Posterior vena cava (tissue), 2 donors: ENCODE results near the gene CCNI2. TPM values are rescaled to one million over a fixed set of nuclear protein-coding genes. Genes with fewer than 3 reads are reported as not detected.
A peak's percentile ranks its signal among the peaks of the same experiment; 100 is the strongest.

ENCODE experiments used
- DNase-seq: peaks from one replicate; pipeline ENCODE4 v3.0.0-alpha.2; 2020; ENCODE audit warnings: low spot score
- intact Hi-C, 2 donors: fragments of 100-400 bp; cut with DNase I; formaldehyde crosslinking; loops; one replicate each; pipeline versions ENCODE4 v1.14.1 to v1.14.2; 2022 to 2023
- long read RNA-seq, 2 donors: library from polyadenylated mRNA; unstranded; transcript quantifications; one replicate each; pipeline ENCODE4 v2.0.0, GENCODE V29; 2020 to 2021
- total RNA-seq, 2 donors: library from RNA; stranded (reverse); fragmentation: NEBNext Ultra II Directional; extraction: Animal tissue kit (Norgen Biotek cat#: 25700); gene quantifications; one replicate each; pipeline ENCODE4 v1.2.1, GENCODE V29; 2021
- donor health status: DM: yes; HTN: yes; CAD: no.
- donor health status: DM: yes; HTN: yes; CAD: no.

CCNI2 gene, protein sequence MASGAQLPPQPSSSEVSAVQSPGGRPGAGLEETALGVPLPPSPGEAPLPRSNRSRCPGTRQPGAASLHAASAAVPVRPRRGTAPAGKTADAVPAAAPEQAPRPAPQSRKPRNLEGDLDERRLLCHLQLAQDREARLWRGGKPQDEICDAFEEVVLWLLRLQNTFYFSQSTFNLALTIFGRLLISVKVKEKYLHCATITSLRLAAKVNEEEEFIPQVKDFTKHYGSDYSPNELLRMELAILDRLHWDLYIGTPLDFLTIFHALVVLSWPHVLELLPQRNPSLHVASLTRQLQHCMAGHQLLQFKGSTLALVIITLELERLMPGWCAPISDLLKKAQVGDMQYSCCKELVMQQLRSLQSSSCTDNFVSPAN
- total RNA-seq = not detected
- long read RNA-seq, donor 1 = 0 reads
- long read RNA-seq, donor 2 = 0 reads

DNA sequence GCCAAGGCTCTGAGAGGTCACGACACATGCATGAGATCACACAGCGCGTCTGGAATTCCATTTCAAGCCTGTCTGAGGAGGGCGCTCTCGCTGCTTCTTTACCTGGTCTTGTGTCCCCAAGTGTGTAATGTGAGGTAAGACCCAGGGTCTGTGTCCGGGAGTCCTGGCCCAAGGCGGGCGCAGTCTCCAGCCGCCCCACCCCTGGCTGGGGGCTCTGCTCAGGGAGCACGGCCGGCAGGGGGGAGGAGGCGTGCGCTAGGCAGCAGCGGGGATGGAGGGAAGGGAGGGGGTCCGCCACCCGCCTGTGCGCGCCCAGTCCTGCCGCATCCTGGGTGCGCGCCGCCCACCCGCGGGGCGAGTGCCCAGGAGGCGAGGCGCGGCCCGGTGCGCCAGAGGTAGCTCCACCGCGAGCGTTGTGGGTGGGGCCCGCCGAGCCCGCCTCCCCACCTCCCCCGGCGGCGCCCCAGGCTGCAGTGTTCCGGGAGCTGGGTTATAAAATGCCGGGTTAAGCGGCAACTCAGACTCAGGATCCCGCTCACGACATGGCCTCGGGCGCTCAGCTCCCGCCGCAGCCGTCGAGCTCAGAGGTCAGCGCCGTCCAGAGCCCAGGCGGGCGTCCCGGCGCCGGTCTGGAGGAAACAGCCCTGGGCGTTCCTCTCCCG lies at the start of gene CCNI2:
Gene CCNI2, plus strand, starts transcription at position 473 of the 662 bp plus-strand sequence. Its CDS starts 70 bp downstream, at position 543.
- intact Hi-C loops = no loop called here
- DNase-seq = no peak

DNA sequence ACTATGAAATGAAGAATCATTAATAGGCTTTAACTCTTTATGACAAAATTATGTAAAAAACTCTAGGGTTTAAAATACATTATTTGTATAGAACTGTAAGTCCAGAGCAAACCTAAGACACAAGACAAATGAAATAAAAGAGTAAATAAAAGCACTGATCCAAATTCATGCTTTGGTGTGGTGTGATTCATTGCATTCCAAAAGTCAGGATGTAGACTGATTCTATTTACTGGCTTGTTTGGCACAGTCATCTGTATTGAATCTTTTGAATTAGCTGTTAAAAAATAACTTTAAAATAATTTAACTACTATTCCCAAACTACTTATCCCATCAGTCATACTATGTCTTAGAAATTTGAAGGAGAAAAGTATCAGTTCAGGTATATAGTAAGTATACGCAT lies 42.4 kb upstream of the CCNI2 start:
- DNase-seq = no peak
- intact Hi-C loops = no loop called here

DNA sequence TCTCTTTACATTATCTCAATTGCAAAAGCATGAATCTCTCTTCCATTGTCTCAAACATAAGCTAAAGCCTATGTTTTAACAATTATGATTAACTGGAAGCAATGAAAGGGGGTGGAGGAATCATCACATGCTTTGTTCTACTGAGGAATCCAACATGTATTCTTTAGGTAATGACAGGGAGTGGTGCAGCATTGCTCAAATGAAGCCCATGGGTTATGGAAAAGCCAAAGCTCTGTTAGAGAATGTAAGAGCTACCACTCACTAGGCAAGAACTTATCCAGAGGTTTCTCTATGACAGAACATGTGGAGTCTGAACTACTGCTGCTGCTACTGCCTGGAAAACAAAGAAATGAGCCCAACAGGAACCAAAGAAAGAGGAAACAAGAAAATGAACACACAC lies 38.6 kb upstream of the CCNI2 start:
- intact Hi-C loops = no loop called here
- DNase-seq = no peak

DNA sequence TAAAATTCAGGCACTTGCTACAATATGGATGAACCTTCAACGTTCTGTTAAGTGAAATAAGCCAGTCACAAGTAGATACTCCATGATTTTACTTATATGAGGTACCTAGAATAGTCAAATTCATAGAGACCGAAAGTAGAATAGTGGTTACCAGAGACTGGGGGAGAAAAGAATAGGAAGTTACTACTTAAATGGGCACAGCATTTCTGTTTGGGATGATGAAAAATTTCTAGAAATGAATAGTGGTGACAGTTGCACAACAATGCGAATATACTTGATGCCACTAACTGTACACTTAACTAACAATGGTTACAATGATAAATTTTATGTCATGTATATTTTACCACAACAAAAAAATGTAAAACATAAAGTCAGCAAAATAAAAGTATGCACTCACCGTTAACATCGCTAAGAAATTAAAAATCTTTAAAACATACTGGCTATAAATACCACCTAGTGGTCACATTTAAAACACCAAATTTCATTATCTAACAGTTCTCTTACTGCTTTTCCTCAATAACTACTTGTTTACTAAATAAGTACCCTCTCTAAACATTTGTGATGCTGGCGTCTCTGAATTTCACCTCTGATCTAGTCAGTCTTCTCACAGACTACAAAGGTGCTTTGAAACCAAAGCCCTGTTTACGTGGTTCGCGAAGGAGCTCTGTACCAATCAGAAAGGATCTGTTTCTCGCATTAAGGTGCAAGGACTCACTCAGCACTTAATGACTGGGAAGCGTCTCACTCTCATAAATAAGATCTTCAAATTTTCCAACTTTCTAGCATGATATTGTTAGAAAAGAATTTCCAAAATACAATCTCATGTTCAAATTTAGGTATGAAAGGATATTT lies 32.5 kb upstream of the CCNI2 start:
- intact Hi-C loops = no loop called here
- no peak for DNase-seq

DNA sequence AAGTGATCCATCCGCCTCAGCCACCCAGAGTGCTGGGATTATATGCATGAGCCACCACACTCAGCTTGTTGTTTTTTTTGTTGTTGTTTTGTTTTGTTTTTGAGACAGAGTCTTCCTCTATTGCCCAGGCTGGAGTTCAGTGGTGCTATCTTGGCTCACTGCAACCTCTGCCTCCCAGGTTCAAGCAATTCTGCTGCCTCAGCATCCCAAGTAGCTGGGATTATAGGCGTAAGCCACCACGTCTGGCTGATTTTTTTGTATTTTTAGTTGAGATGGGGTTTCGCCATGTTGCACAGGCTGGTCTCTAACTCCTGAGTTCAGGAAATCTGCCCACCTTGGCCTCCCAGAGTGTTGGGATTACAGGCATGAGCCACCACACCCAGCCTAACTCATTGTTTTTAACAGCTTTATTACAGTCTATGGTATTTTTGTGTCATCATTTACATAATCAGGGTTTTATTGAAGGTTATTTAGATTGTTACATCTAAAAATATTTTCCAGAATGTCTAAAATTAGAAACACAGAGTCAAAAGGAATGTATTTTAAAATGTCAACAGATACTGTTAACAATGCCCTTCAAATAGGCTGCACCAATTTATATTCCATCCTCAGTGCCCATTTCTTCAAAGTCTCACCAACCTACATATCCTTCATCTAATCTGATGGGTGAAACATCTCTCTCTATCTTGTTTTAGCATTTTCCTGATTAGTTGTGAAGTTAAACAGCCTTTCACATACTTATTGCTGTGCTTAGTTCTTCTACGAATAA lies 28.5 kb upstream of the CCNI2 start:
- DNase-seq = no peak
- intact Hi-C loops = no loop called here

DNA sequence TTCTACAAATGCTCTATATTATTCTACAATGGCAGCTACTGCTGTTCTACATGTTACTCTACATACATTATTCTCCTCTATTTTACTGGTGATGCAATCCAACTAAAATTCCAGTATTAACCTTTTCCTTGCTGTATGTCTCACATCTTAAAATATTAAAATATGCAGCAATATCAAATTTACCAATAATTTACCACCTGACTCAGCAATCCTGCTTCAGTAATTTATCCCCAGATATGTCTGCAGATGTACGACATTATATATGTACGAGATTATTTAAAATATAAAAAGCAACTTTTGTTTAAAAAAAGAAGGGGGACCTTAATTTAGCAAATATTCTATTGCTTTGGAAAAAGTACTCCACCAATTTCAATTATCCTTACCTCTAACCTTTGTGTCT lies 21.5 kb upstream of the CCNI2 start:
- no peak for DNase-seq
- intact Hi-C loops = loop anchor here in 1 of 2 donors (2.0 kb wide), 1 partner anchor 47 kb away; no protein-coding TSS in a partner anchor

DNA sequence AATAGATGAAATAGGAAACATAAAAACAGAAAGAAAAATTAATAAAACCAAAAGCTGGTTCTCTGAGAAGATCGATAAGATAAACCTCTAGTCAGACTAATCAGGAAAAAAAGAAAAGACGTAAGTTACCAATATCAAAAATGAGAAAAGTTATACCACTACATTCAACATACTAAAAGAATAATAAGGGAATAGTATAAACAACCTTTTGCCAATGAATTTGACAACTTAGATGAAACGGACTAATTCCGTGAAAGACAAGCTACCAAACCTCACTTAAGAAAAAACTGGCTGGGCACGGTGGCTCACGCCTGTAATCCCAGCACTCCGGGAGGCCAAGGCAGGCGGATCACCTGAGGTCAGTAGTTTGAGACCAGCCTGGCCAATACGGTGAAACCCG lies 17.3 kb upstream of the CCNI2 start:
- intact Hi-C loops = no loop called here
- no peak for DNase-seq

DNA sequence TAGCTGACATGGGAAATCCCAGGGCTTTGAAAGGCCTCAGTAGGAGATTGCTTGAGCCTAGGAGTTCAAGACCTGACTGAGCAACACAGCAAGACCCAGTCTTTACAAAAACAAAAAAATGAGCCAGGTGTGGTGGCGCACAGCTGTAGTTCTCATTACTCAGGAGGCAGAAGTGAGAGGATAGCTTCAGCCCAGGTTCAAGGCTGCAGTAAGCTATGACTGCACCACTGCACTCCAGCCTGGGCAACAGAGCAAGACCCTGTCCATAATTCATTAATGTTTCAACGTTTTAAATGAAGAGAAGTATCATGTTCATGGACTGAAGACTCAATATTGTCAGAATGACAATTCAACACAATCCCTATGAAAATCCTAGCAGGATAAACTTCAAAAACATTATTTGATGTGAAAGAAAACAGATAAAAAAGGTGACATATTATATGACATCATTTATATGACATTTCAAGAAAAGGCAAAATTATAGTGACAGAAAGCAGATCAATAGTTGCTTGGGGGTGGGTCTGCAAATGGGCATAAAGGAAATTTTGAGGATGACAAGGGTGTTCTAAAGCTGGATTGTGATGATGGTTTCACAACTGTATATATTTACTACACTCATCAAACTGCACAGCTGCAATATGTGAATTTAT lies 13.6 kb upstream of the CCNI2 start:
- no peak for DNase-seq
- intact Hi-C loops = no loop called here

DNA sequence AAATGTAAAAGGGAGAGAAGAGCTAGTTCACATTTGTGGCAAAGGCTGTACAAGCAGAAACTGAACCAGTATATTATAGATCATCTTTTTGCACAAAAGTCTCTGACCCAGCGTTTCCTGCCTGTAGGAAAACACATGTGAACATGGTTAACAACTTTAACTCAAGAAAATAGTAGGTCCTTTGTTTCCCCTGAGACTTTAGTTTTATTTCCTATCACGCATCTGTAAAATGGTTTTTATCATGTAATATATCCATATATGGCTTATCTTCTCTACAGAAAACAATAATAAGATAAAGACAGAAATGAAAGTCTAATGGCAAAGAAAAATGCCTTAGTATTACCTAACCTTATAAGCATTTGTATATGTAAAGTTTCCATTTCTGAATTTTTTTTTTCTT lies 12.5 kb upstream of the CCNI2 start:
- DNase-seq = no peak
- intact Hi-C loops = no loop called here

DNA sequence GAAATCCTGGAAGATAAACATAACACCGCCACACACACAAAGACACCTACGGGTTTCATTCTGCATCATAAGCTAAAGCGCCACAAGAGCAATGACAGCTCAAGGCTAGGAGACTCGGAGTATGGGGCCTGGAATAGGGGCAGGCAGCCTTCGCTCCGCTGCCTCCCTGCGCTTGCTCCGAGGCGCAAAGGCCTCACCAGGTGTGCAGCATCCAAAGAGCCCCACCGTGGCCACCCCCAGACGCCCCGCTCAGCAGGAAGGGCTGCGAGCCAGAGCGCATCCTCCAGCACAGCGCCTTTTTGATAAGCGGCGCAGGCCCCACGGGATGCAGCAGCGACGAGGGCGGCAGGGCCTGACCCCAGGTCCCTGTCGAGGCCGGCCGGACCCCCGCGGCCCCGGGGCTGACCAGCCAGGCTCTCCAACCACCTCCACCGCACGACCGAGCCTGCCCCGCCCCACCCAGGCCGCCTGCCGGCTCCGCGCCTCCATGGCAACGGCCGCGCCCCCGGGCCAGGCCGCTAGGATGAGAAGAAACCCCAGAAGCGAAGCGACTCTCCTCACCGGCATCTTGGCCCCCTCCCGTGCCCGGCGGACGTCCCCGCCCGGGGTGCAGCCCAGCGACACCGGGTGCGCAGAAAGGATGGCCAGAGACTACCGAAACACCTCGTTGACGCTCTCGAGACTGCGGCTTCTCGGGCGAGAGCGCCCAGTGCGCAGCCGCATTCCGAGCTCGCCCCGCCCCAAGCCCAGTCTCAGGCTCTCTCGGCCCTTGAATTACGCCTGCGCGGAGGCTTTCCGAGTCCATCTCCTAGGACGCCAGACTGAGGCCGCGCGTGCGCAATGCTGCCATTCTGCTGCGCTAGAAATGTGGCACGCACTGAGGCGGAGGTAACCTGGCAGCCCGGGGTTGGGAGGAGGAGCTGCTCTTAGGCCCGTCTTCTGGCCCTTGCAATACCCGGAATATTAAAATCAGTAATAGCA lies 10.1 kb upstream of the CCNI2 start, which contains the start of gene KIF3A:
Gene KIF3A, minus strand, starts transcription at position 694 of the 981 bp plus-strand sequence. Its CDS starts 127 bp downstream, at position 567.
- DNase-seq = peak; percentile 99
- intact Hi-C loops = no loop called here

DNA sequence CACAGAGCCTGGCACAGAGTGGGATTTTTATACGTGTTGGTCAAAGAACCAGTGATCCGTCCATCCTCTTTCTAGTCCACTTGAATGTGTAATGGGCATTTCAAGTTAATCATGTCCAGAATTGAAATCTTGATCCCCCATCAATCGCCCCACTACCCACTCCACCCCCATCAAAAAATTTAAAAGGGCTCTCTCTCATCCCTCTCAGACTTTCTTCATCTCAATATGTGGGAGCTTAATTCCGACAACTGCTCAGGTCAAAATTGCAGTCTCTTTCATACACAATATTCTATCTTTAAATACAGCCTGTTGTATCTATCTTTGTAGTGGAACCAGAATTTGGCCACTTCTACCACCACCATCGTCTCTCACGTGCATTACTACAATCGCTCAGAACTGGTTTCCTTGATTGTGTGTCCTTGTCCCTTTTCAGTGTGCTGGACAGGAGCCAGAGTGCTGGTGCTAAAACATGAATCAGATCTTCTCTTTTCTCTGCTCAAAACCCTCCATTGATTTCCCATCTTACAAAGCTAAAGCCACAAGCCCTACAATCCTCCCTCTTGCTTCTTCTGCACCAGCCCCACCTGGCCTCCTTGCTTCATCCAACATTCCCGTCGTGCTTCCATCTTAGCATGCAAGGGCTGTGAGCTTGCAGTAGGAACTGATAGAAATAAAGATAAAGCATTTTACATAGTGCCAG lies 9.1 kb upstream of the CCNI2 start:
- intact Hi-C loops = no loop called here
- no peak for DNase-seq

DNA sequence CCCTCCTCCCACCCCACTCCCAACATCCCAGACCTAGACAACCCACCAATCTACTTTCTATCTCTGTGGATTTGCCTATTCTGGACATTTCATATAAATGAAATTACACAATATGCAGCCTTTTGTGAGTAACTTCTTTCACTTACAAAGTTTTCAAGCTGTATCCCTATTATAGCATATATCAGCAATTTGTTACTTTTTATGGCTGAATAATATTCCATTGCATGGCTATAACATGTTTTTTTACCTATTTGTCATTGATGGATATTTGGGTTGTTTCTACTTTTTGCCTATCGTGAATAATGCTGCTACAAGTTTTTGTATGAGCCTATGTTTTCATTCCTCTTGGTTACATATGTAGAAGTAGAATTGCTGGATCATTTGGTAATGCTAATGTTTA lies 8.0 kb upstream of the CCNI2 start:
- DNase-seq = no peak
- intact Hi-C loops = no loop called here

DNA sequence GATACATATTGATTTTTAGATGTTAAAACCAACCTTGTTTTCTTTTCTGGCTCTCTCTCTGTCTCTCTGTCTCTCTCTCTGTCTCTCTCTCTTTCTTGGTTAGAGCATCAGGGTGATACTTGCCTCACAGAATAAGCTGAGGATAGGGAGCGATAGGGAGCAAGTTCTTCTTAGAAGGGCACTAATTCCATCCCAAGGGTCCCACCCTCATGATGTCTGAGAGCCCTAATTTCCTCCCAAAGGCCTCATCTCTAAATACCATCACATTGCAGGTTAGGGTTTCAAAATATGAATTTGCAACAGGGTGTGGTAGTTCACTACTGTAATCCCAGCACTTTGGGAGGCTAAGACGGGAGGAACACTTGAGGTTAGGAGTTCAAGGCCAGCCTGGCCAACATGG lies 5.1 kb upstream of the CCNI2 start:
- DNase-seq = no peak
- intact Hi-C loops = no loop called here

DNA sequence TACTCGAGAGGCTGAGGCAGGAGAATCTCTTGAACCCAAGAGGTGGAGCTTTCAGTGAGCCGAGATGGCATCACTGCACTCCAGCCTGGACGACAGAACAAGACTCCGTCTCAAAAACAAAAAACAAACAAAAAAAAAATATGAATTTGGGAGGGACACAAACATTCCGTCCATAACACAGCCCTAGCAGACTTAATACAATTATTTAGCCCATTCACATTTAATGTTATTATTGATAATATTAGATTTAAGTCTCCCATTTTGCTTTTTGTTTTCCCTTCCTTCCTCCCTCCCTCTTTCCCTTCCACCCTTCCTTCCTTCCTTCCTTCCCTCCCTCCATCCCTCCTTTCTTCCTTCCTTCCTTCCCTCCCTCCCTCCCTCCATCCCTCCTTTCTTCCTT lies 4.6 kb upstream of the CCNI2 start:
- no peak for DNase-seq
- intact Hi-C loops = no loop called here

DNA sequence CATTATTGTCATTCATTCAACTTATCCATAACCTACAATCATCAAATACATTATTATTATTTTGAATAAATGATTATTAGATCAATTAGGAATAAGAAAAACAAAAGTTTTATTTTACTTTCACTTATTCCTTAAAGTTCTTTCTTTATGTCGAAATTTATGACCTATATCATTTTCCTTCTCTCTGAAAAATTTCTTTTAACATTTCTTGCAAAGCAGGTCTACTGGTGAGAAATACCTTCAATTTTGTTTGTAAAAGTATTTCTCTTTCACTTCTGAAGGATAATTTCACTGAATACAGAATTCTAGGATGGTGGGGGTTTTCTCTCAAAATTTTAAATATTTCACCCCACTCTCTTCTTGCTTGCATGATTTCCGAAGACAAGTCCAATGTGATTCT lies 2.6 kb upstream of the CCNI2 start:
- intact Hi-C loops = no loop called here
- no peak for DNase-seq

DNA sequence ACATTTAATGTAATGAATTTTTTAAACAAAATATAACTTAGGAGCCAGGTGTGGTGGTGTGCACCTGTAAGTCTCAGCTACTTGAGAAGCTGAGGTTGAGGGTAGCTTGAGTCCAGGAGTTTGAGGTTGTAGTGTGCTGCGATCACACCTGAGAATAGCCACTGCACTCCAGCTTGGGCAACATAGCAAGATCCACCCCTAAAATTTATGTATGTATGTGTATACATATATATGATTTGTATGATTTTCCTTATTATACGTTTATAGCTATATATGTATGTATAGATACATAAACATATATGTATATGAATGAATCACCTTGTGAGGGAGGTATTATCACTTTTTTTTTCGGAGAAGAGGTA lies 653 bp upstream of the CCNI2 start:
- no peak for DNase-seq
- intact Hi-C loops = no loop called here
